HG02973 (cell line): ENCODE data around the gene AJUBA.
"Not testable (repeated sequence)": the region's sequence is repeated elsewhere in the genome, so short reads cannot be mapped to it uniquely, and the experiment has no call there.

Source experiments
- ATAC-seq: cut with Tn5 transposase; IDR thresholded peaks from one replicate; pipeline ENCODE4 v1.9.1; 2021; ENCODE audit warnings: moderate library complexity; ENCODE audit not compliant: unreplicated experiment

AJUBA gene

GRCh38 chr14:22981876-22982476, 375 bp downstream of the AJUBA start:
- no peak for ATAC-seq

DNA sequence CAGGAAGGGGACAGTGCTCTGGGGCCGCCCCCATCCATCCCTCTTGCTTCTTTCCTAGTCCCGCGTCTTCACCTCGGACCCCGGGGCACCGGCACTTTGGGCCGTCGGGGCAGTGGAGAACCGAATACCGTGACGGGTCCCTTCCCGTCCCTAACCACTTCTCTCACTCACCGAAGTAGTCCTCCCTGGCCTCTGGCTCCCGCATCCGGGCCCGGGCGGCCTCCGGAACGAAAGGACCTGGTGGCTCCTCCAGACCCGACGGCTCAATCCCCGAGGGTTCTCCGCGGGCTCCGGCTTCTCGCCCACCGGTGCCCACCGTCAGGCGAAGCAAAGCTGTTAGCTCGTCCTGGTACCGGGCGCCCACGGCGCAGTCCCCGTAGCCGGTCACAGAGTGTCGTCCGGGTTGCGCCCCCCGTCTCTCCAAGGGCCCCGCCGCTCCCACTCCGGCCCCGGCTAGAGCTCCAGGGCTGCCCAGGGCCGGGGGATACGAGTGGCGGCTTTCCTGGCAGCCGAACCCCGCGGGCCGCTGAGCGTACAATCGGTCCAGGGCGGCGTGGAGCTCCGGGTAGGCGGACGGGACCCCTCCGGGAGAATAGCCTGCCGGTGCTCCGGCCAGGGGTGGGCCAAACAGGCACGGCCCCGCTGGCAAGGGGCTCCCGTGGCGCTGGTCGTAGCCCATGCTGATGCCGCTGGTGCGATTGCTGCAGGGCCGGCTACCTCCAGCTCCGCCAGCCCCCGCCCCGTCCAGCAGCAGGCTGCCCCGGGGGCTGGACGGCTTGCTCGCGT, 1.1 kb downstream of the AJUBA start:
- ATAC-seq: no peak

GRCh38 chr14:22980672-22981089, 1.7 kb downstream of the AJUBA start:
- no peak for ATAC-seq

- no peak for ATAC-seq
Measured at GRCh38 chr14:22979748-22980392, 2.5 kb downstream of the AJUBA start.

DNA sequence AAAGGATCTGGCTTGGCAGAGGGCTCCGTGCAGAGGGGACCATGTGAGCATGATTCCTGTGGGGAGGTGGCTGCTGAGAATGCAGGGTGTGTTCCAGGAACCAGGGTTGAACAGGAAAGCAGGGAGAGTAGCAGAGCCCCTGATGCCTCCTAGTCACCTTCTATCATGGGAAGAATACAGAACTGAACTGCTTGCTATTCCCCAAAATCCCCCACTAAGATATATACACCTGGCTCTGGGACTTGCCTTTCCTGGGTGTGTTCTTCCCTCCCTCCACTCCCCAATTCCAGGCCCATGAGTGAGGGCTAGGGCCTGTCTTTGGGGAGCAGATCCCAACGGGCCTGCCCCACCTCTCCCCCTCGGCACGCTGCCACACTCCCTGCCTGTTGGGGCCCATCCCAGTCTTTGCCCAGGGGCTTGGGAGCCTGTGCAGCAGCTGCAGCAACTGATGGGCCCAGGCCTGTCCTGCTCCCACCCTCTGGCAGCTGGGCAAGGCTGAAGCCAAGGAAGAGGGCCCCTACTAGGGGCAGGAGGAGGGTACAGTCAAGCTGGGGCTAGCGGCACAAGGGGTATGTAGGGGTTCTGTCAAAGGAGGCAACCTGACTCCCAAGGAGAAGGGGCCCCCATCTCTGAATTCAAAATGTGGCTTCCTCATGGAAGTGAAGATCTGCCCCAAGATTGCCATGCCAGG, 3.2 kb downstream of the AJUBA start:
- no peak for ATAC-seq

- ATAC-seq: no peak
Measured at GRCh38 chr14:22978487-22978837, 3.9 kb downstream of the AJUBA start.

- ATAC-seq: no peak
Measured at GRCh38 chr14:22977684-22978486, 4.5 kb downstream of the AJUBA start.

GRCh38 chr14:22977434-22977683, 5.0 kb downstream of the AJUBA start:
- ATAC-seq: no peak

GRCh38 chr14:22976620-22977433, 5.5 kb downstream of the AJUBA start:
- ATAC-seq: no peak

DNA sequence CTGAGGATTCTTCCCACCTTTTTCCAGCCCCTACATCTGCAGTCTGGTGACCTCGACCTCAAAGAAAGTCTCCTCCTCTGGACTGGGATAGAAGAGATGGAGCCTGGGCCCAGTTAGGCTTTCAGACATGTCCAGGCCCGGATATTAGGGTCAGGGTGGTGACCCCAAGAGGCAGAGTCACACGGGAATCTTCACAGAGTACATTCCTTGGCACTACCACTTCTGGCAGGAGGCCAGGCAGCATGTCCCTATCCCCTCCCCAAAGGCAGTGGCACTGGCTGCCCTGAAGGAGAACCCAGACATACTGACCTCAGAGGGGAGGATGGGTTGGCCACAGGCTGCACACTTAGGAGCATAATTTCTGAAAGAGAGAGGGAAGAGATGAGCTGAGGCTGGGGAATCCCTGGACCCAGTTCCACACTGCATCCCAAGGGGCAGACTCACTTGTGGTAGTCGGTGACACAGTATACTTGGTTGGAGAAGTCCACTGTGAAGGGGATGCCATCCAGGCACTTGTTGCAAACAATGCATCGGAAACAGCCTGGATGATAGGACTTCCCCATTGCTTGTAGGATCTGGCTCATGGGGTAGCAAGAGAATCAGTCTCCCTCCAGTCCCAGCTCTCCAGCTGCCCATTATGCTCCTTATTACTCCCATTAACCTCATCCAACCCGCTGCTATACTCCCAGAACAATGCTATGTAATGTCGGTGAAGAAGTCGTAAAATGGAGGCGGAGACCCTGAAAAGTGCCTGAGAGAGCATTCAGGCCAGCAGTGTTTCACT, 7.6 kb downstream of the AJUBA start:
- no peak for ATAC-seq

- no peak for ATAC-seq
Measured at GRCh38 chr14:22973217-22974032, 8.9 kb downstream of the AJUBA start.

GRCh38 chr14:22972313-22972930, 9.9 kb downstream of the AJUBA start:
- no peak for ATAC-seq

DNA sequence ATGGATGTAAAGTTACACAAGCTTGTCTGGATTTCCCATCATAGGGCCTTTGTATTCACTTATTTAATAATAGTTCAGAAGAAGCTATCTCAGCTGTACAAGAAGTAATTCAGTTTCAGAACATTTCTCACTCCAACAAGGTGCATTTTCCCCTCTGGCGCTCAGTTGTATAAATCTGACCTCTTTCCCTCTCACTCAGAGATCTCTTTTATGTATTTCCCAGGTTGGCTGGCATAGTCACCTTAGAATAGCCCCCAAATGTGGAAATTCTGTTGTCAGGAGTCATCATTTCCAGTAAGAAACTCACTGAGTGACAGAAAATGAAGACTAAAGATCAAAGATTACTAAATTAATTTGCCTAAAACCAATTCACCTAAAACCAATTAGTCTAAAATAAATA, 11.2 kb downstream of the AJUBA start:
- ATAC-seq: no peak

DNA sequence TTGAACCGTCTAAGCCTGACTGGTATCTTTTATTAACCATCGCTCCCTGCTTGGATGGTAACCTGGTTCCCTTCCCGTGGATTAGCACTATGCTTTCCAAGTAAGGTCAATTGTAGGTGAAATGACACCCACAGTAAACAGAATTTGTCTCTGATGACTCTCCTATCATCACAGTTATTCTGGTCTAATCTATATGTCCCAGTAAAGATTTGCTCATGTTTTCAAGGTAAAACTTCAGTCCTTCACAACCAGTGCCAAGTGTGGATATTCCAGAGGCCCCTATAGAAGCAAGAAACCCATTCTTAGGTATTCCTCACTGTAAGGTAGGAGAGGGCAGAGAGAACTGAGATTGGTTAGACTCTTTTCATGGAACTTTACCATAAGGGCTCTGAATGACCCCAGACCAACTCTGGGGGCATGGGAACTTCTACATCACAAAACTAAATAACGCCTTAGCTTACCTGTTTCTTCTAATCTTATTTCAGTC, 15.5 kb downstream of the AJUBA start:
- ATAC-seq: no peak

GRCh38 chr14:22965916-22966782, 16.2 kb downstream of the AJUBA start:
- not testable (repeated sequence) for ATAC-seq

- no peak for ATAC-seq
Measured at GRCh38 chr14:22962061-22962676, 20.2 kb downstream of the AJUBA start.
